Stimulated activated CD4-positive, alpha-beta T cell treated with anti-CD3 and anti-CD28 coated beads, Interleukin-12 subunit alpha, Interleukin-12 subunit beta, amount 100 ng/mL, for 24 hours (primary cell): ENCODE results near the gene TMEM132A.

Experiments used
- DNase-seq, 2 experiments: peaks; one replicate each; pipeline ENCODE4 v3.0.0-alpha.2; 2020; ENCODE audit warnings: low read depth in 2 of 2

The TMEM132A gene

GRCh38 chr11:60924110-60924905, at the start of gene TMEM132A:
TMEM132A (plus strand) TSS chr11:60924460; CDS start chr11:60924634, 174 bp downstream.
- no peak for DNase-seq

- DNase-seq: no peak
These were observed 48.7 kb upstream of the TMEM132A start for GRCh38 chr11:60875366-60876167.

- DNase-seq: no peak
These were observed 48.1 kb upstream of the TMEM132A start for GRCh38 chr11:60876168-60876485.

- DNase-seq: no peak
These were observed 45.8 kb upstream of the TMEM132A start for GRCh38 chr11:60878245-60879101.

GRCh38 chr11:60879104-60879503, 45.2 kb upstream of the TMEM132A start:
- DNase-seq: no peak

GRCh38 chr11:60879971-60880588, 44.2 kb upstream of the TMEM132A start:
- DNase-seq: no peak

- no peak for DNase-seq
These were observed 43.5 kb upstream of the TMEM132A start for GRCh38 chr11:60880643-60881282.

- no peak for DNase-seq
These were observed 36.7 kb upstream of the TMEM132A start for GRCh38 chr11:60887556-60887955.

GRCh38 chr11:60889869-60890311, 34.4 kb upstream of the TMEM132A start:
- DNase-seq: no peak

- no peak for DNase-seq
These were observed 33.6 kb upstream of the TMEM132A start for GRCh38 chr11:60890696-60891095.

GRCh38 chr11:60891103-60891741, 33.0 kb upstream of the TMEM132A start:
- DNase-seq: no peak

- DNase-seq: no peak
These were observed 28.6 kb upstream of the TMEM132A start for GRCh38 chr11:60895687-60896086.

GRCh38 chr11:60897496-60897895, 26.8 kb upstream of the TMEM132A start:
- DNase-seq: no peak

- no peak for DNase-seq
These were observed 25.0 kb upstream of the TMEM132A start for GRCh38 chr11:60899046-60899936.

- DNase-seq: no peak
These were observed 24.3 kb upstream of the TMEM132A start for GRCh38 chr11:60899977-60900376.

- no peak for DNase-seq
These were observed 23.4 kb upstream of the TMEM132A start for GRCh38 chr11:60900673-60901404.

- no peak for DNase-seq
These were observed 21.6 kb upstream of the TMEM132A start for GRCh38 chr11:60902625-60903024.

GRCh38 chr11:60905047-60905446, 19.2 kb upstream of the TMEM132A start:
- no peak for DNase-seq

- no peak for DNase-seq
These were observed 18.6 kb upstream of the TMEM132A start for GRCh38 chr11:60905551-60906113.
